C1 segment of cervical spinal cord (tissue), 14 donors: ENCODE measurements around the gene AGBL1.

Source experiments
- DNase-seq, 14 donors: peaks; one replicate each; lab custom pipeline; 2025; lab: John Stamatoyannopoulos, UW

The AGBL1 gene

GRCh38 chr15:86634146-86634545, 554.5 kb downstream of the AGBL1 start:
- DNase-seq, result no peak

- DNase-seq, result no peak
Observed at GRCh38 chr15:86634992-86635638, 555.4 kb downstream of the AGBL1 start.

GRCh38 chr15:86644339-86644738, 564.7 kb downstream of the AGBL1 start:
- DNase-seq, result no peak

- DNase-seq, result no peak
Observed at GRCh38 chr15:86645925-86646500, 566.3 kb downstream of the AGBL1 start.

DNA sequence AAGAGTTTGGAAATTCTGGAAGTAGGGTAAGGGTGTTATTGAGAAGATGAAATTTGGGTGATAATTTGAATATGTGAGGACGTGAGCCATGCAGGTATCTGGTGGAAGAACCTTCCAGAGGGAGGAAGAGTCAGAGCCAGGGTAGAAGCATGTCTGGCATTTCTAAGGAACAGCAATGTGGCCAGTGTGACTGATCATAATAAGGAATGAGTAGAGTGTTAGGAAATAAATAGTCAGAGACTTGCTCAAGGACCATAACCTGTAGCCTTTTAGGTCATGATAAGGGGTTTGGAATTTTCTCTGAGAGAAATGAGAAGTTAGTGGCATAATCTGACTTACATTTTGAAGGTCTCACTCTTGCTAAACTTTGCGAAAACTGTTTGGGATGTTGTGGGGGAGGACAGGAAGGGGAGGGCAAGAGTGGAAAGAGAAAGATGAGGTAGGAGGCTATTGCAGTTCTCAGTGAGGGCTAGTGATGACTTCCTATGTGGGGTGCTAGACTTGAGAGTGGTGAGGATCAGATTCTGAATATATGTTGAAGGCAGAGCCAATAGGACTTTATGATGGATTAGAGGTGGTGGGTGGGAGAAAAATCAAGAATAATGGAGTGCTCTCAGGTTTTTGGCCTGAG, 568.3 kb downstream of the AGBL1 start:
- no peak for DNase-seq

DNA sequence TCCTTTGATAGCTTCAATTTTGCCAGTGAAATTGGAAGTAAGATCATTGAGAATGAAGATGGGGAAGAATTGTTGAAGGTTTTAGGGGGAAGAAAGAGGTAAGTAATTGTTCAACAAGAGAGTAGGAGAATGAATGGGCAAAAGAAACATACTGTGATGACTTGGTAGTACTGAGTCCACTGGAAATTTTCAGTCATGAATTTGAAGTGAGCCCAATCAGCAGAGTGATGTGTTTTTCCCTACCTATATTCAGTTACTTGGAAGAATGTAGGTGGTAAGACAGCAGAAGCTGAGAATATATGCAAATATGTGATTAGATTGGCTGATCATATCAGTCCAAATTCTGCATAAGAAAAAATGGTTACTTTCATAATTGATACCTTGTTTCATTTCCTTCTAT, 569.6 kb downstream of the AGBL1 start:
- no peak for DNase-seq

- DNase-seq, result no peak
Observed at GRCh38 chr15:86650094-86650493, 570.4 kb downstream of the AGBL1 start.

DNA sequence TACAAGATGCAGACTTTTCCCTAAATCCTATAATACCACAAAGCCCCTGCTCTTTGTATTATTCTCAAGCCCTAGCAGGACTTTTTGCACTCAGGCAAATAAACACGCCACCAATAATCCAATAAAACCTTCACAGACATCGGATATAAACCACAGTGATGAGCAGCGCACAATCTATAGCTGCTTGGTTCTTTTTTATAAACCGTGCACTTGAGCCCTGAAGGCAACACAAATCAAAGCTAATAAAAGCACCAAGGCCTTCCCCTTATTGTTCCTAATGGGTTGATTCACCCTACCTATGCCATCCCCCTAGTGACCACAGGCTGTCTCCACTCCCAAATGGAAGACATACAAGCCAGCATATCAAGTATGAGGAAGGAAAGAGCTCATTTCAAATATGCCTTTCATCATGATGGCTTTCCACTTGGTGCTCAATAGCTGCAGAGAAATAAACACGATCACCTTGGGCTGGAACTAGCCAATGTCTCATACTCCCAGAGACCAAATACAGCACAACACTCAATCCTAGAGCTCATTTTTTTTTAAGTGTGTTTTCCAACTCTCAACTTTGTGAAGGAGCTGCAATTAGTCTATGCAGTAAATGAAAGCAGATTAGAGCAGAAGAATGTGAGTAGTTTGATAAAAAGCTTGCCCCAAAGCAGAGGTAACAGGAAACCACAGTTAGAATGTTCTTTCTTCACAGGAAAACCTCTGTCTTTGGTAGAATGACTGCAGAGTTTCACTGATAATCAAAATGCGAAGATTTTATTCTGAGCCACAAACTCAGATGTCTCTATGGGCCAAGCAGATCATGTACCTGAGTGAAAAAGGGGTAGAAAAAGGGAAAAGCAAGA, 573.9 kb downstream of the AGBL1 start:
- no peak for DNase-seq

DNA sequence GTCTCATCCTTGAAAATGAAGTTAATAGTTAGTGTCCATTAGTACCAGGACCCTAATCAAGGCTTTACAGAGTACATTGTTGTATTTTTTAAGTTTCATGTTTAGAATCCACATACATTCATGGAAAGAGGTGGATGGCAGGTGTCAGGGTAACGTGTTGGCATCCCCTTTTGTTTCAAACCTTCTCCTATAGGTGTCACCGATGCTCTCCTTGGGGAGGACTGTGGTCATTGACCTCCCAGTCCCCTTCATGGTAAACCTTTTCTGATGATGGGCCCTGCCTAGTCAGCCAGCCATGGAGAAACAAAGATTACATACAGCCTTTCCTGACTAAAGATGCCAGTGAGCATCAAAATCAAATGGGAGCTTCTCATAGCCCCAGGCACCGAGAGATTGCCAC, 574.8 kb downstream of the AGBL1 start:
- DNase-seq, result no peak

- DNase-seq, result no peak
Observed at GRCh38 chr15:86657305-86657704, 577.6 kb downstream of the AGBL1 start.

DNA sequence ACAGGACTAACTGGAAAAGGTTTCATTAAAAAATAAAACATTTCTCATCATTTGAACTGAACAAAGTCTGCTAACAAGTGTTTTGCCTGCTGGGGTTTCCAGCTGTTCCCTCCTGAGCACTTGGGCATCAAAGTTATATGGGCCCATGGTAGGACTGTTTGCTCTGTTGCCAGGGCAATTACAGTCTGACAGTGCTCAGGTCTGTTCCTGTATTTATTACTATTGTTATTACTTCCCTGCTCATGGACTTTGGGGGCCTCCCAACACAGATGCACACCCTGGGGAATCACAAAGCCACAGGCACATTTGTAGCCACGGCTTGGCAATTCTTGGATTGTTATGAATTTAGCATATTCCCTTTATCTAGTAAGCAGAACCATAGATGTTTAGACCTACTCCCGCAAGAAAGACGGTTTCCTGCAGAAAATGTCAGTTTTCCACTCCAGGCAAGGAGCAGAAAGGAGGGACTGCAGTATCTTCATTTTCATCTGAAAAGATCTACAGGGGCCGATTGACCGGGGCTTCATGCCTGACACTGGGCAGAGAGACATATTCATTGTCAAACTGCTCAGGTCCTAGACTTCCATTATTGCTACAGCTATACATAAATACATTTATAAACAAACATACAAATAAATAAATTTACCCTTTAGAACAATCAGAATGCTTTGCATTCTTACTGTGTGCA, 580.2 kb downstream of the AGBL1 start:
- no peak for DNase-seq

DNA sequence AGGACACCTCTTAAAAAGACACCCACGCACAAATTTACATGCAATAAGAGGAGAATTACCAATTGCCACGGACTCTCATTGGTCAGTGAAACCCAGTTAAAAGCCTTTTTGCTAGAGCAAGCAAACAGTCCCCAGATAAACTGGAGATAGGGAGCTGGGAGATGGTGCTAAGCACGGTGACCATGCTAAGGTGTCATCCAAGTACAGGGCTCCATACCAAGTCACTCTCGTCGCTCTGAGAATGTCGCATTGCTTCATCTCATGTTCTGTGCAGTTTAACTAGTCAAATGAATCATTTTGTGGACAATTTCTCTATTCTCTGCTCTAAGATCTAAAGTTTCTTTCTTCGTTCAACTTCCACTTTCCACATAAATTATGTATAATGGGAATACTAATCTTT, 581.9 kb downstream of the AGBL1 start:
- no peak for DNase-seq

DNA sequence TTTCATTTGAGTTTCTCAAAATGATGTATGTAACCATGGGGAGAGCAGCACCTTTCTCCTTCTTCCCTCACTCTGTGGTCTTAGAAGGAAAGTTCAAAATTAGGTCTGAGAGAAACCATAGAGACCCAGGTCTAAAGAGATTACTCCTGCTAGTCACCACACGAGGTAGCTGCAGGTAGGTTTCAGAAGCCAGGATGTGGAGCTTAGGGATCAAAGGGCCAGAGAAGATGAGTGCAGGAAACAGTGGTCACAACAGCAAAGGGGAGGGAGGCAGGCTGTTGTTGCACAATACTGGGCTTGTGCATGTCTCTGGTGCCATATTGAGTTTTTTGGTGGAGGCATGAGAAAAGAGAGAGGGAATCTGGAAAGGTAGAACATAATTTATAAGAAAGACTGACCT, 583.6 kb downstream of the AGBL1 start:
- no peak for DNase-seq

- no peak for DNase-seq
Observed at GRCh38 chr15:86663979-86664378, 584.3 kb downstream of the AGBL1 start.

- DNase-seq, result no peak
Observed at GRCh38 chr15:86664581-86664980, 584.9 kb downstream of the AGBL1 start.

- no peak for DNase-seq
Observed at GRCh38 chr15:86676002-86676401, 596.3 kb downstream of the AGBL1 start.

GRCh38 chr15:86677278-86677677, 597.6 kb downstream of the AGBL1 start:
- DNase-seq, result no peak

DNA sequence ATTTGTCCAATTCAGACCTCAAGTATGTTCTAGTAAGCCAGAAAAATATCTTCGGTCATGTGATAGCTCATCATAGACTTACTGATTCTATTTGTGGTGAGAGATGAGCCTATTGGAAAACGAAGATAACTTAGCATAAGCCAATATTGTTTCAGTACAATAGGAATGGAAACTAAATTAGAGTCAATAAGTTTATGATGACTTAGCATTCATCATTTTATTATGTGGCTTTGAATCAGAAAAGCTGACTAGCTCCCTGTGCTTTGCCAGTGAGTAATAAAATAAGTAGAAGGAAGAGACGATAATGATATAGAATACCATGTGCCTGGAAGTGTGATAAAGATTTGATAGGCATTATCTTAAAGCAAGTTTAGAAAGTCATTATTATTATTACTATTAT, 605.6 kb downstream of the AGBL1 start:
- no peak for DNase-seq

DNA sequence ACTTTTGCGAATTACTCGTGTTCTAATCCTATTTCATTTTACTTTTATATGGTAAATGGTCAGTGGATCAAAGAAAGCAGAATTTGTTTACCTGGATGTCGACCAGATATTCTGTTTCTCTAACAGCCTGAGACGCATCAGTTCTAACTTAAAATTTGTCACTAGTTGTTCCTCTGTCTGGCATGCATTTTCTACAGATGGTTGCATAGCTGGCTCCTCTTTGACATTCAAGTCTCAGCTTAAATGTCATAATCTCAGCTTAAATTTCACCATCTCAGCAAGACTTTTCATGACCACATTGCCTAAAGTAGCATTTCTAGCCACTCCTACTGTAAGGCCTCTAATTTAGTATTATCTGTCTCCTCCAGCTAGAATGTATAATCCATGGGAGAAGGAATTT, 609.3 kb downstream of the AGBL1 start:
- no peak for DNase-seq

- DNase-seq, result no peak
Observed at GRCh38 chr15:86690566-86690965, 610.9 kb downstream of the AGBL1 start.

GRCh38 chr15:86691091-86691663, 611.5 kb downstream of the AGBL1 start:
- no peak for DNase-seq
